GM18511 (cell line): ENCODE measurements around the gene VRK2.

Source experiments
- ATAC-seq: cut with Tn5 transposase; IDR thresholded peaks from one replicate; pipeline ENCODE4 v1.9.1; 2021; ENCODE audit warnings: mild to moderate bottlenecking, moderate library complexity; ENCODE audit not compliant: unreplicated experiment

VRK2 gene

DNA sequence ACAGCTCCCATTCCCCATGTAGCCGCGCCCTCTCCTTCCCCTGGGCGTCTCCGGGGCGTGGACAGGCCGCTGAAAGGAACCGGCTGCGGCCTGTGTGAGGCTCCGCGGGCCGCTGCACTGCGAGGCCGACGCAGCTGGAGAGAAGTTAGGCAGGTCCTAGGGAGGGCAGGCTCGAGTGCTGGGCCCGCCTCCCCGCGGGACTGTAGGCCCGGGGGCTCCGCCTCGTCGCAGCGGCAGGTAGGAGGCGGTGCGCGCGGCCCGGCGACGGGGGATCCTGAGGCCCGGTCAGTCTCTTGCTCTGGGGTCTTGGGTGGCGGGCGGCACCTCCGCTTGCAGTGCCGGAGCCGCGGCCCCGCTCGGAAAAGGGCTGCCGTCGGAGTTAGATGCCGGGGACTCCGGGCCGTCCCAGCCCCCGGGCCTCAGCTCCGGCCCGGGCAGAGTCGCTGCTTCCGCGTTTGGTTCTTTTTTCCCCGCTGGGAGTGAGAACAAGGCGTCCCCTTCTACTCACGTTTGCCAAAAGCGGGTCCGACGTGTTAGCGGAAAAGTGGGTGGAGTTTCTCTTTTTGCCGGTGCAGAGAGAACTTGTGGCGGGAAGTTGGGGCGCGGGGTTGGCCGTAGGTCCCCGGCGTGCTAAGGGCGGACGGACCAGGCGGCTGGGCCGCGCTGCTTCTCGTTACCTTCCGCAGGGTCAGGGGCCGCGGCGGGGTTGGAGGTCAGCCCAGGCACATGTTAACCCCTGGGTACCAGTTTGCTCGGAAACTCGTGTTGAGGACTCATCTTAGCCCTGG is at the start of gene VRK2:
VRK2 (plus strand) TSS at position 222 of the 788 bp plus-strand sequence. CDS start 2,026 bp downstream, outside the sequence.
- peak; percentile 86 for ATAC-seq

- ATAC-seq, result peak; percentile 87
Observed at GRCh38 chr2:58006256-58006951, 40.2 kb upstream of the VRK2 start.

DNA sequence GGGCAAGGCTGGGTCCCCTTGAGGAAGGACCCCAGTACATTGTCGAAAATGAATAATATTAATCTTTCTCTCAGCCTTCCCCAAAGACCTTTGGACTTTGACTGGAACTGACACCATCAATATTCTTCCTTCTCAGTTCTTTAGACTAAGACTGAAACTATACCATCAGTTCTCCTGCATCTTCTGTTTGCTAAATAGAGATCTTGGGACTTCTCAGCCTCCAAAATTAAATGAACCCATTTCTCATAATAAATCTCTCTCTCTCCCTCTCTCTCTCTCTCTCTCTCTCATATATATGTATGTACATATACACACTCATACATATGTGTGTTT is 39.7 kb upstream of the VRK2 start:
- ATAC-seq, result peak; percentile 65

- ATAC-seq, result no peak
Observed at GRCh38 chr2:58010599-58010998, 36.0 kb upstream of the VRK2 start.

- peak; percentile 78 for ATAC-seq
Observed at GRCh38 chr2:58019229-58019628, 27.4 kb upstream of the VRK2 start.

DNA sequence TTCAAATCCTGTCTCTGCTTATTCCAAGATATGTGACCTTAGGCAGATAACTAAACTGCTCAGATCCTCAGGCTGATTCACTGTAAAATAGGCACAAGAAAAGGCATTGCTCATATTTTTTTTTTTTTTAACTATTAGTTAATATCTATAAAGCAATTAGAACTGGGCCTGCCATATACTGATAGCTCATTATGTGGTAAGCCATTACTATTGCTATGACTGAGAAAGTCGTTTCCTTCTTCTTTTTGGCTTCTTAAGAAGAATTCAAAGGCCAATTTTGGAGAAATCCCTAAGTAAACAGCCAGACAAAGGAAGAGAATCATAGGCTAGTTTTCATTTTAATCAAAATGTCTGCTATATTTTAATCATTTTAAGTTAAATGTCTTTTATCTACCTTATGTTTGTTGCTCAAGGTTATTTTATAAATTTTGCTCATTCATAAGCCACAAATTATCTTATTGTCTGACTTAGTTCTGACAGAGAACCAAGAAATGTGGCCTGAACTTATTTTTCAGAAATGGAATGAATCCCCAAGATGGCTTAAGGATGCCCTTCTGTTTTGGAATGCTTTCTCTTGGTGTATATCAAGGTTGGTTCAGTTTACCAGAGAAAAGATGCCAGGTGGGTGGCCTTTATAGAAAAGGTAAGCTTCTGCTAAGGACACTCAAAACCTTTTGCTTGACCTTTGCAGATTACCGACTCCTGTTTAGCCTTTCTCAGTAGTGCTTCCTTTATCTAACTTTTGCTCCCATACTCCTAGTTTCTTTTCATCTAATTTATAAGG is 21.3 kb upstream of the VRK2 start:
- no peak for ATAC-seq

- no peak for ATAC-seq
Observed at GRCh38 chr2:58027029-58027428, 19.6 kb upstream of the VRK2 start.

- ATAC-seq, result no peak
Observed at GRCh38 chr2:58030771-58031170, 15.8 kb upstream of the VRK2 start.

- peak; percentile 79 for ATAC-seq
Observed at GRCh38 chr2:58032016-58032763, 14.4 kb upstream of the VRK2 start.

- ATAC-seq, result no peak
Observed at GRCh38 chr2:58032764-58033080, 13.9 kb upstream of the VRK2 start.

DNA sequence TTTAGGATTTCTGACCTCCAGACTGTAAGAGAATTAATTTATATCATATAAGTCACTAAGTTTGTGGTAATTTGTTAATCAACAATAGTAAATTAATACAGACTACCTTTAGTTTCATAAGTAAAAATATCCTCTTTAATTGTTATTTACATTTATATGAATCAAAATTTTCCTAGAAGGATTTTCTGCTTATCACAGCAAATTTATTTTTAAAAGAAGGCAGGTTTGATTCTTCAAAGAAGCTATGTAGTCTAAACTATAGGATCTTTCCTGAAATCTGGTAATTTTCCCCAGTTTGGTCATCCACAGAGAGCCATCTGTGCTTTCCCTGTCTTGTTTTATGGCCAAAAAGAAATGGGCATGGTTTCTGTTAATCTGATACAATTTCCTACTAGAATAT is 13.1 kb upstream of the VRK2 start:
- no peak for ATAC-seq

DNA sequence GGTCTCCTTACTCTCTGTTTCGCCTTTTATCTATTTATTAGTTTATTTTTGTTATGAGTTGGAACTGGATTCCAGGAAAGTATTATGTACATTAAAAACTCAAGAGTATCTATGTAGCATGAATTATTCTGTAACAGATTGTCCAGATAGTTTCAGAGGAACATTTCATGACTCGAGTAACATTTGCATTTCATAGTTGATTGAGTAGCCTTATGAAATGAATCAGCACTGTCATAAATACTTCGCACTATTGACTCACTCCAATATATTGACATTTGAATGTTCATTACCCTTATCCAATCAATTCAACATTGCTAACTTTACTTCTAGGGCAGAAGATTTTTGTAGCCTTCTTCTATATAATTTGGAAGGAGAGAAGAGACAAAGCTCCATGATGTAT is 11.3 kb upstream of the VRK2 start:
- ATAC-seq, result peak; percentile 74

DNA sequence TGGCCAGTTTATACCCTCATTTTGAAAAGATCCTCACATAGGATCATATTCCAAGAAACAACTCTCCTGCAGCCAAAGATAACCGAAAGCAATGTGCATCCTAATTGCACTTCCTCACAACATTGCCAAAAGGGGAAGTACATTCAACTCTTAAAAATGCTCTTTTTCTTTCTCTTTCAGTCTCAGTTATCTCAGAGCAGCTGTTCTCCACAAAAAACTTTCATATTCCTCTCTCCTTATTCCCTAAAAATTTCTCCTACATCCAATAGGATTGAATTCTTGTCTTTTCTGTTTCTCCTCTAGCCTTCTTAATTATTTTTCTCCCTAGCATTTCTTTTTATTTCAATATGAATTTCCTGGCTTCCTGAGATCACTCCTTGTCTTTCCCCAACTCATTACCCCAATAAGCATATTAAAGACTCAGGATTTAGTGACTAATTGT is 7.4 kb upstream of the VRK2 start:
- ATAC-seq, result peak; percentile 71

DNA sequence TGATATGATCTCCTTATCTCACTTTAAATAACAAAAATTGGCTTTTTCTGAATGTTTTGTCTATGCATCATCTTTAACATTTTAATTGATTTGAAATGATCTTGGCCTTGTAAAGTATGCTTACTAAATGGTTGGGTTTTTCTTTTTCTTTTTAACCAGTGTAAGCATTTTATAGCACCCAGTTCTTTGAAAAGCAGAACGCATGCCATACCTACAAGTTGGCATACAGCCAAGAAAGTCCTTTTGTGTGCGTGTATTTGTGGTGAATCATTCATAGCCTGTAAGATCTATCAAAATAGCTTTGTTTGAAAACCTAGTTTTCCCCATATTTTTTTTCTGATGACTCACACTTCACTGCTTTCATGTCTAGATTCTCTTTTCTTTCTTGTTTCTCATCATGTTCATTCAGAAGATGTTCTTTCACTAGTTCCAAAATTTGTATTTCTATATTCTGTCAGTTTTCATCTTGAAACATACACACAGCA is 4.1 kb upstream of the VRK2 start:
- ATAC-seq, result no peak

- ATAC-seq, result no peak
Observed at GRCh38 chr2:58044145-58044544, 2.5 kb upstream of the VRK2 start.

DNA sequence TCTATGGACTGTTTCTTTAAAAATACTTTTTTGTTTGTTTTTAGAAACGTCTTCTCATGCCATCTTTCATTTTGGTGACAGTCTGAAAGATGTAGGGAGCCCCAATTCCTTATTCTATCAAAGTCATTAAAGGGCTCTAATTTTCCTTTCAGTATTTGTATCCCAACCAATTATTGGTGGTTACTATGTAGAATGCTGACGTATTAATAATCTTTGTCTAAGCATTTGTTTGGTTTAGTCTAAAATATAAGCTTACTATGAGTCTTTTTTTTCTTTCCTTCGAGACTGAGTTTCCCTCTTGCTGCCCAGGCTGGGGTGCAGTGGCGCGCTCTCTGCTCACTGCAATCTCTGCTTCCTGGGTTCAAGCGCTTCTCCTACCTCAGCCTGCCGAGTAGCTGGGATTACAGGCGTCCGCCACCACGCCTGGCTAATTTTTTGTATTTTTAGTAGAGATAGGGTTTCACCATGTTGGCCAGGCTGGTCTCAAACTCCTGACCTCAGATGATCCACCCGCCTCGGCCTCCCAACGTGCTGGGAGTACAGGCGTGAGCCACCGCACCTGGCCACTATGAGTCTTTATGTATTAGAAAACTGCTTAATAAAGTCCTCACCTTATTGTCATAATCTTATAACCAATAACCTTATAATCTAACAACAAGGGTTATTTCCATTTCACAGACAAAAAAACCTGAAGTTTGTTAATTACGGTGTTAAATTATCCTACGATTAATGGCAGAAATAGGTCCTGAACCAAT is 849 bp upstream of the VRK2 start:
- ATAC-seq, result no peak

- ATAC-seq, result peak; percentile 21
Observed at GRCh38 chr2:58046335-58046584, 346 bp upstream of the VRK2 start.

DNA sequence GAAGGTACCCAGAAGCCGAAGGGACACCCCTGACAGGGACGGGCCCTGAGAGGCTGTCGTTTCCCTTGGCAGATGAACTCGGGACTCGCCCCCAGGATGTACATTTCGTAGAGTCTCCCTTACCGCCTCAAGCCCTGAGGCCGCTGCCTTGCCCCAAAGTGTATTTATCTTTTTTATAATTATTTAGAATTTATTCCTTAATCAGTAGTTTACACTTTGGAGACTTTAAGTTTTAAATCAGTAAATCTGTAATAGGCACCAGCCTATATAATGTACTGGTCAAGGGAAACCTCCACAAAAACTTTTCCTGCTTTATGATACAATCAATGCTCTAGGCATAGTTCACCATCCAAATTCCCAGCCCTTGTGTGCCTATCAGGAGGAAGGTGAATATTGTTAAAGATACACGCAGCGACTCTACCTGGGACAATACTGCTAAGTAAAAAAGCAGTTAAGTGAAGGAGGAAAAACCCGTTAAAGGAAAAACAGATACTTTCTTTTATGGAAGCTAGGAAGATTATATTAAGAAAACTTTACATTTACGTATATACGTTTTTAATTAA is 848 bp downstream of the VRK2 start:
- peak; percentile 46 for ATAC-seq

DNA sequence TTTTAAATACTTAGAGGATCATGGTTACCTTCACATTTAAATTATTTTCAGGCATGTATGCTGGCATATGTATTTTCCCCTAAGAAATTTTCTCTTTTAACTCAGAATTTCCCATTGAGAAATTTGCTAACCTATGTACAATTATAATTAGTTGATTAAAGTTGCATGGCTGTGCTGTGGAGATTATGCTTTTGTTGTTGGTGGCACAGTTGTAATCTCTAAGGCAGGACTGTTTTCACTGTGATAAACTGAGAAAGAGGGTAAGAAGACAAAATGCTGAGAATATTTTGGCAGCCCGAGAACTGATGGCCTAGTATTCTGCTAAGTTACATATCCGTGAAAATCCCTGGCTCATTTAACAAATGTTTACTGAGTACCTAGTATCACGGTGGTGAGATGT is 1.4 kb downstream of the VRK2 start:
- no peak for ATAC-seq

DNA sequence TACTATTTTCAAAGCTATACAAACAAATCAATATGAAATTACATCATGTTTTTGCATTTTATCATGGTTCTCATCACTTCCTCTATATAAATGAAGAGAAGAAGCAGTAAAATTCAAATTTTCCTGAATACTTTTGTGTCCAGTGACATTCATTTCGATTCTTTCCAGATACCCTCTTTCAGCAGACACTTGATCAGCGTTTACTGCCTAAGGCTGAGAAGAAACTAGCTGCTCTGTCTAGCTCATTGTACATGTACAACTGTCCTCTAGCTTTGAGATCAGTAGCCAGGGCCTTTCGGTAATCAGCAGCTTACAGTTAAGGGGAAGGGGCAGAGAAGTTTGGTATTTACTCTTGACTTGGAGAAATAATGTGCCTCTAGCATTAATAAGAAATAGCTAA is 4.8 kb downstream of the VRK2 start:
- ATAC-seq, result no peak
